Left ventricle myocardium inferior (tissue), 1 donor: Measurements from ENCODE around the gene ANKFN1. TPM values are rescaled to one million over a fixed set of nuclear protein-coding genes. Genes with fewer than 3 reads are reported as not detected.

Experiments used
- DNase-seq: peaks from one replicate; pipeline ENCODE4 v3.0.0-alpha.2; 2020
- H3K27ac ChIP-seq: fragments of 200-600 bp; replicated peaks from 2 replicates; pipeline ENCODE4 v1.8.0; 2021
- H3K27me3 ChIP-seq: fragments of 200-600 bp; 2 replicates; pipeline ENCODE4 v1.8.0; 2021; ENCODE audit warnings: low read depth
- H3K36me3 ChIP-seq: fragments of 200-600 bp; 2 replicates; pipeline ENCODE4 v1.8.0; 2021
- H3K4me1 ChIP-seq: fragments of 200-600 bp; 2 replicates; pipeline ENCODE4 v1.8.0; 2021
- H3K4me3 ChIP-seq: fragments of 200-600 bp; 2 replicates; pipeline ENCODE4 v1.8.0; 2021; ENCODE audit warnings: mild to moderate bottlenecking, moderate library complexity
- H3K9me3 ChIP-seq: fragments of 200-600 bp; replicated peaks from 2 replicates; pipeline ENCODE4 v1.8.0; 2021
- intact Hi-C: fragments of 100-400 bp; cut with micrococcal nuclease; formaldehyde crosslinking; loops from one replicate; pipeline ENCODE4 v1.11.0; 2022
- total RNA-seq: library from RNA; stranded (reverse); fragmentation: NEBNext Ultra II Directional; extraction: Animal tissue kit (Norgen Biotek cat#: 25700); gene quantifications from one replicate; pipeline ENCODE4 v1.2.1, GENCODE V29; 2021
- TF ChIP-seq, protein P1 (sequence below): fragments of 200-600 bp; IDR thresholded peaks from 2 replicates; pipeline ENCODE4 v1.8.0; 2021; ENCODE audit warnings: antibody characterized with exemption, mild to moderate bottlenecking, borderline replicate concordance
- donor health status: DM: no; HTN: yes; CAD: no; lungs with severe emphysema.

The ANKFN1 gene
- total RNA-seq, 1 donor from 2014 or later: not detected

DNA sequence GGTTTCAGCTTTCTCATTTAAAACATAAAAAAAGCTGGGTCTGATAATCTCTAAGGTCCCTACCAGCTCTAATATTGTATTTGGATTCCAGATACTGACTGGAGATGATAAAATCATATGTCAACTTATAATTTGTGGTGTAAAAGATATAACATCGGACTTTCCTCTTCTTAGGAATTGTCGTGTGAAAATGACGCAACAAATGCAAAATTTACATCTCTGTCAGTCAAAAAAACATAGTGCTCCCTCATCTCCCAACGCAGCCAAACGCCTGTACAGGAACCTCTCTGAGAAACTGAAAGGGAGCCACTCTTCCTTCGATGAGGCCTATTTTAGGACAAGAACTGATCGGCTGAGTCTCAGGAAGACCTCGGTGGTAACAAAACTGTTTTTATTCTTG lies 197.3 kb downstream of the ANKFN1 start:
- no peak overlapping the region for H3K27ac ChIP-seq
- TF ChIP-seq, protein P1, sequence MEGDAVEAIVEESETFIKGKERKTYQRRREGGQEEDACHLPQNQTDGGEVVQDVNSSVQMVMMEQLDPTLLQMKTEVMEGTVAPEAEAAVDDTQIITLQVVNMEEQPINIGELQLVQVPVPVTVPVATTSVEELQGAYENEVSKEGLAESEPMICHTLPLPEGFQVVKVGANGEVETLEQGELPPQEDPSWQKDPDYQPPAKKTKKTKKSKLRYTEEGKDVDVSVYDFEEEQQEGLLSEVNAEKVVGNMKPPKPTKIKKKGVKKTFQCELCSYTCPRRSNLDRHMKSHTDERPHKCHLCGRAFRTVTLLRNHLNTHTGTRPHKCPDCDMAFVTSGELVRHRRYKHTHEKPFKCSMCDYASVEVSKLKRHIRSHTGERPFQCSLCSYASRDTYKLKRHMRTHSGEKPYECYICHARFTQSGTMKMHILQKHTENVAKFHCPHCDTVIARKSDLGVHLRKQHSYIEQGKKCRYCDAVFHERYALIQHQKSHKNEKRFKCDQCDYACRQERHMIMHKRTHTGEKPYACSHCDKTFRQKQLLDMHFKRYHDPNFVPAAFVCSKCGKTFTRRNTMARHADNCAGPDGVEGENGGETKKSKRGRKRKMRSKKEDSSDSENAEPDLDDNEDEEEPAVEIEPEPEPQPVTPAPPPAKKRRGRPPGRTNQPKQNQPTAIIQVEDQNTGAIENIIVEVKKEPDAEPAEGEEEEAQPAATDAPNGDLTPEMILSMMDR: no peak
- no peak for DNase-seq

GRCh38 chr17:56351675-56352074 lies 198.4 kb downstream of the ANKFN1 start:
- no peaks in the 10 kb centered on the region for H3K4me1 ChIP-seq
- H3K36me3 ChIP-seq: no peaks in the 10 kb centered on the region
- no peaks in the 10 kb centered on the region for H3K27me3 ChIP-seq
- no peak overlapping the region for H3K4me3 ChIP-seq
- H3K9me3 ChIP-seq: peaks cover 7% of the 10 kb centered on the region
- H3K27ac ChIP-seq: no peak overlapping the region
- no peak for DNase-seq
- intact Hi-C loops: no loop called here
- TF ChIP-seq, protein P1: no peak

More for the DNA sequence above, 197.3 kb downstream of the ANKFN1 start:
- Histone ChIP-seq H3K4me3 (no peak overlapping the region), H3K27me3 (no peaks in the 10 kb centered on the region), H3K36me3 (no peaks in the 10 kb centered on the region), H3K9me3 (peaks cover 16% of the 10 kb centered on the region), H3K4me1 (no peaks in the 10 kb centered on the region)
- intact Hi-C loops: no loop called here

DNA sequence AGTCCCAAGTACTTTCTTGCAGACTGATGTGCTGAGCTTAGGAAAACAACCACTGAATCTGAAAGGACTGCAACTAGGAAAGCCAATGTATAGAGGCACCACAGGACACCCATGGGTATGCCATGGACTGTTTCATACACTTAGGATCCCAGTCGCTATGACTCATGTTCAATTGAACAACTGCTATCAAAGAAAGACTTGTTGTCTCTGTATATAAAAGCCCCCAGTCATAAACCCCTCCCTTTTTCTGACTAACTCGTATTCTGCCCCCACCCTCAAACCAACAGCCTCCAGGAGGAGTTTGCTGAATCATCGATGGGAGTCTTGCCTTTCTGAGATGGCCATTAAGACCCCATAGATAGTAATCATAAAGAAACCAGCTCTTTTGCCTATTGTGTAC lies 205.4 kb downstream of the ANKFN1 start:
- no peak overlapping the region for H3K27ac ChIP-seq
- intact Hi-C loops: no loop called here

DNA sequence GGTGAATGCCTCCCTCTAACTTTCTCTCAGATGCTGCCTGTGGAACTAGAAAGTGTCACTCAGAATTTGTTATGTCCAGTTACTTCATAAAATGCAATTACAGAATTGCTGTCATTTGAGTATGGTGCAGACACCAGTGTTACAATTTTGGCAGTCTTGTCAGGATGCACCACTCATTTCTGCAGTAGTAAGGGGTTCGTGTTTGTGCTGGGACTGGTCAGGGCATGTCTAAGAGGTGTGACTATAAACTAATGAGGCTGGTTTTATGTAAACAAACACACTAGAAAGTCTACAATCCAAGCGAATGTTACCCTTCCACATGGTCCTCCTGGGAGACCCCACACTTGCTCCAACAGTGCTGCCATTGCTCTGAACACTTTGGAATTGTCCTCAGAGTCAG lies 206.2 kb downstream of the ANKFN1 start:
- intact Hi-C loops: no loop called here
- DNase-seq: no peak
- H3K27ac ChIP-seq: no peak overlapping the region
- TF ChIP-seq, protein P1: no peak
- no peaks in the 10 kb centered on the region for H3K9me3 ChIP-seq
- no peaks in the 10 kb centered on the region for H3K4me1 ChIP-seq
- no peak overlapping the region for H3K4me3 ChIP-seq
- no peaks in the 10 kb centered on the region for H3K36me3 ChIP-seq
- no peaks in the 10 kb centered on the region for H3K27me3 ChIP-seq

More for the DNA sequence above, 205.4 kb downstream of the ANKFN1 start:
- TF ChIP-seq, protein P1: no peak
- DNase-seq: no peak
- Histone ChIP-seq H3K27me3 (no peaks in the 10 kb centered on the region), H3K4me1 (no peaks in the 10 kb centered on the region), H3K9me3 (no peaks in the 10 kb centered on the region), H3K36me3 (no peaks in the 10 kb centered on the region), H3K4me3 (no peak overlapping the region)

- TF ChIP-seq, protein P1: no peak
- Histone ChIP-seq H3K9me3 (no peaks in the 10 kb centered on the region), H3K27me3 (peaks cover 6% of the 10 kb centered on the region), H3K36me3 (no peaks in the 10 kb centered on the region), H3K4me3 (no peak overlapping the region), H3K4me1 (no peaks in the 10 kb centered on the region), H3K27ac (no peak overlapping the region)
- intact Hi-C loops: no loop called here
- no peak for DNase-seq
These were observed 214.1 kb downstream of the ANKFN1 start for GRCh38 chr17:56367366-56367765.
